ENCODE data around the gene ZMIZ1. TPM values are rescaled to one million over a fixed set of nuclear protein-coding genes. Genes with fewer than 3 reads are reported as not detected.

Gene ZMIZ1
- total RNA-seq, 5 donors from 2014 or later (not counting 1 experiment from before 2014, with no cell fraction given): 16.8 to 27.1 (median 21.2) TPM

DNA sequence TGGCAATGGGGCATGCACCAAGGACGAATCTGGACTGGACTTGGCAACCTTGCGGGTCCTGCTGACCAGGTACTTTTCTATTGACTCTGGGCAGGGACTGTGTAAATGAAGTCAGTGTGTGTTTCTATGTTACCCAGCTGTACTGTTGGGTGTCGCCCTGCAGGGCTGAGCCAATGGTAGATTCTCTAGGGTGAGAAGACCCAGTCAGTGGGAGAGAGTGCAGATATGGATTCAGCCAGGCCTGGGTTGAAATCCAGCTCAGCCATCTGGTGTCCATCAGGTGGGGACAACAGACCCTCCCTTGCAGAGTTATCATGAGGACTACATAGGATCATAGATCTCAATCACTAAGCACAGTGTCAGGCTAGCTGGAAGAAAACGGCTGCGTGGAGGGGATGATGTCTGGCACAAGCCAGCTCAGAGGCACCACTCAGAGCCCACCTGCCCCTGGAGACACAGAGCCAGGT, 273.6 kb downstream of the ZMIZ1 start:
- POLR2A ChIA-PET: no interaction called here
- H3K4me1 ChIP-seq (ENCODE audit: control insufficient read depth in 1 of 2, extremely low read depth in 1 of 2, insufficient read depth in 2 of 2, low read length in 2 of 2): peaks cover 0 to 21% of the 10 kb centered on the region in 2 experiments
- ATAC-seq (replicated peaks in 1 of 4): no peak
- no peaks in the 10 kb centered on the region for H3K36me3 ChIP-seq (ENCODE audit: control insufficient read depth in 2 of 2, extremely low read depth in 1 of 2, insufficient read depth in 1 of 2, low read length in 1 of 2)
- no peaks in the 10 kb centered on the region for H3K9me3 ChIP-seq
- 98% methylated on average over 5 of the region's 5 CpGs for WGBS (ENCODE audit: insufficient coverage)
- Mint-ChIP-seq H3K4me1 (peaks cover 1 to 13% (median 10%) of the 10 kb centered on the region in 3 donors), H3K4me3 (no peak overlapping the region), H3K36me3 (no peaks in the 10 kb centered on the region), H3K9me3 (no peaks in the 10 kb centered on the region), H3K27ac (no peak overlapping the region), H3K27me3 (no peaks in the 10 kb centered on the region)
- peak in 2 of 35 experiments; percentile 5 for DNase-seq
- CTCF ChIA-PET: interaction anchor here in 1 of 2 donors (1.0 to 1.6 kb wide), 2 partner anchors 19 kb away, joined by 3 to 5 read pairs; no protein-coding TSS in a partner anchor
- no peak overlapping the region for H3K4me3 ChIP-seq (ENCODE audit: control insufficient read depth in 1 of 2, extremely low read depth in 1 of 2, low read length in 1 of 2)
- H3K27ac ChIP-seq (ENCODE audit: low read length): no peak overlapping the region
- no peaks in the 10 kb centered on the region for H3K27me3 ChIP-seq (replicated peaks in 1 of 2; ENCODE audit: control insufficient read depth in 2 of 2, extremely low read depth in 1 of 2, insufficient read depth in 2 of 2, low read length in 1 of 2)

DNA sequence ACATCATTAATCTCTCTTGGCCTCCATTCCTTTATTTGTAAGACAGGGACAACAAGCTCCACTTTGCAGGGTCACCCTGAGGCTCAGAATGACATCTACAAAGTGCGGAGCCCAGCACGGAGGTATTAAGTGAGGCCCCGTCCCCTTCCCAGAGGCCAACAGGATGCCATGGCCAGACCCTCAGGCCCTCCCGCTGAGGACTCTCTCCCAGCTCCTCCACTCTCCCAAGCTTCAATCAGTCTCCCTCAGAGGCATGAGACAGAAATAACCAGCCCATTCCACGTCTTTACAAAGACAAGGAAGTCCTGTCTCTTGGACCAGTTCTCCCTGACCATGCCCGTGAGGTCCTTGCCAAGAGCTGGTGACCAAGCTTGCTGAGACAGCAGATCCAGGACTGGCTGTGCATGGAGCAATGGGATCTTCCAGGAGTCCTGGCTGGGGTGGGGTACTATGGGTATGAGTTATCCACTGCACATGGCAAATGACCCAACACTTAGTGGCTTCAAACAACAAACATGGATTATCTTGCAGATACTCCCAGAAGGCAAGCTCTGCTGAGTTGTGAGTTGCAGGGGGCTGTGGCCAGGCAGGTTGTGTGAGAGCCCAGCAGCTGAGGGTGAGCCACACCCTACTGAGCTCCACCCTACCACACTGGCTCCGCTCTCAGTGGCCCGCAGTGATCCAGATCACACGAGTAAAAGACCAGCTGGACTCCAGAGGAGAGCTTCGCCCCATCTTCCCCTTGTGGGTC, 274.2 kb downstream of the ZMIZ1 start:
- CTCF ChIA-PET: interaction anchor here in 1 of 2 donors (1.0 kb wide), 1 partner anchor 20 kb away, joined by 3 read pairs; no protein-coding TSS in a partner anchor

DNA sequence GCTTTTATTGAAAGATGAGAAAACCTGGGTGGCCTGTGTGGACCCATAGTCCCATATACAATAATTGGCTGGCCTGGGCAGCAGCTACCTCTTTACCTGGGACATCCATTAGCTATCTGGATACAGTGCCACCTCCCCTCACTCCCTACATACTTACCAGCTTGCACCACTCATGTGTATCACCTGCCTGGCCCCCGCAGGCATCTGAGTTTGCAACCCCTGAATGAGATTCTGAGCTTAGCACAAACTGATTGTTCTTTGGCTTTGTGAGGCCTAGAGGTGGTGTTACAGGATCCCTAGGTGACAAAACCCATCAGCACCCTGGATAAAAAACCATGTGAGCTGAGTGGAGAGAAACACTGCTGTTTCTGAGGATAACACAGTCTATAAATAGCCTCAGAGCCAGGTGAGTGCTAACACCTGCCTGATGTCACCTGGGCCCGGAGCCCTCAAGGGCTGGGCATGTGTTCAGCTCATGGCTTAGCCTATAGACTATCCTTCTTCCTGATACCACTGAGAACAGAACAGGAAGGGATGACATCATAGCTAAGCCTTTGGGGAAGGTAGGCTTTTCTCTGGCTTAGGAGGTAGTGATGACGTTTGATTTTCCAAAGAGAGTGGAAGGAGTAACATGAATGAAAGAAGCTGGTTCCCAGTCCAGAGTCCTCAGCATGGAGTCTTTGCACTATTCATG, 275.9 kb downstream of the ZMIZ1 start:
- CTCF ChIA-PET: interaction anchor here (0.5 to 1.3 kb wide), 6 partner anchors 11 to 124 kb away, joined by 3 read pairs; no protein-coding TSS in a partner anchor
- H3K27ac Mint-ChIP-seq: no peak overlapping the region
- POLR2A ChIA-PET: no interaction called here

More for the DNA sequence above, 274.2 kb downstream of the ZMIZ1 start:
- WGBS (ENCODE audit: insufficient coverage): 82% methylated on average over 5 of the region's 10 CpGs
- peak in 2 of 35 experiments; percentile 3 to 9 for DNase-seq
- H3K36me3 Mint-ChIP-seq: no peaks in the 10 kb centered on the region
- H3K4me3 Mint-ChIP-seq: no peak overlapping the region
- no peaks in the 10 kb centered on the region for H3K9me3 Mint-ChIP-seq
- ATAC-seq (replicated peaks in 1 of 4): no peak
- no peak overlapping the region for H3K27ac ChIP-seq (ENCODE audit: low read length)
- no peaks in the 10 kb centered on the region for H3K27me3 ChIP-seq (replicated peaks in 1 of 2; ENCODE audit: control insufficient read depth in 2 of 2, extremely low read depth in 1 of 2, insufficient read depth in 2 of 2, low read length in 1 of 2)
- no peak overlapping the region for H3K4me3 ChIP-seq (ENCODE audit: control insufficient read depth in 1 of 2, extremely low read depth in 1 of 2, low read length in 1 of 2)
- H3K27ac Mint-ChIP-seq: no peak overlapping the region
- no peaks in the 10 kb centered on the region for H3K9me3 ChIP-seq
- H3K36me3 ChIP-seq (ENCODE audit: control insufficient read depth in 2 of 2, extremely low read depth in 1 of 2, insufficient read depth in 1 of 2, low read length in 1 of 2): no peaks in the 10 kb centered on the region
- H3K27me3 Mint-ChIP-seq: no peaks in the 10 kb centered on the region
- H3K4me1 ChIP-seq (ENCODE audit: control insufficient read depth in 1 of 2, extremely low read depth in 1 of 2, insufficient read depth in 2 of 2, low read length in 2 of 2): peaks cover 0 to 25% of the 10 kb centered on the region in 2 experiments
- peaks cover 1 to 13% (median 10%) of the 10 kb centered on the region in 3 donors for H3K4me1 Mint-ChIP-seq
- POLR2A ChIA-PET: no interaction called here

DNA sequence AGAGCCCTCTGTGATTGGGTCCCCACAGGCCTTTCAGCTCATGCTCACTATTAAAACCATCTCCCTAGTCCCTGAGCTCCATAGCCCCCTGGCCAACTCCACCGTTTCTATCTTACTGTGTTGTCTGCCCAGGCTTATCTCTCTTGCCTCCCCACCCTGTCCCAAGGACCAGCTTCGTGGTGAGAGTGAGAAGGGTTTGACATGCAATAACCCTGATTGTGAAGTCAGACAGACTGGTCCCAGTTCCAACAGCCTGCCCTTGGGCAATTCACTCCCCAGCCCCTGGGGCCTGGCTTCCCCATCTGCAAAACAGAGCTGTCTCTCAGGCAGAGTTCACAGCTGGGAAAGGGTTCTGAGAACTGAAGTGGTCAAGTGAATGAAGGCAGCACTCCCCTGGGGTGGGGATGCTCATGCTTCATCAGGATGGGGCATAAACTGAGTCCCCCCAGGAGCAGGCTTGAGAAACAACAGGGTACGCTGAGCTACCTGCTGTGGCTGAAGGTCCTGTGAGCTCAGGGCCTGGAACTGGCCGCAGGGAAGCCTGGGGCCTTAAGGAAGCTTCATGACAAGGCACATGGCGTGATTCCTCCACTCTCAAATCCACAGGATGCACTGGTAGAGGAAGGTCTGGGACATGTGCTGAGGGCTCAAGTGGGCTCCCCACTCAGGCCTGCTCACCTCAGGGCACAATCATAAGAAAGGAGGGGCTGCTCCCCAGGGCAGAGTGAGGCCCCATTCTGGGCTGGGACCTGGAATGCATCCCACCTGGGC, 276.7 kb downstream of the ZMIZ1 start:
- ChIA-PET CTCF (interaction anchor here (0.5 to 1.4 kb wide), 10 partner anchors 8 to 124 kb away, joined by 3 to 8 read pairs (median 3); no protein-coding TSS in a partner anchor), POLR2A (no interaction called here)
- Mint-ChIP-seq H3K36me3 (peaks cover 13% of the 10 kb centered on the region), H3K27me3 (no peaks in the 10 kb centered on the region), H3K4me1 (peaks cover 19 to 36% (median 29%) of the 10 kb centered on the region in 3 donors), H3K27ac (peak overlapping the region in 1 of 2 donors; percentile 19), H3K4me3 (no peak overlapping the region), H3K9me3 (no peaks in the 10 kb centered on the region)
- no peak overlapping the region for H3K27ac ChIP-seq (ENCODE audit: low read length)
- no peaks in the 10 kb centered on the region for H3K9me3 ChIP-seq
- H3K4me3 ChIP-seq (ENCODE audit: control insufficient read depth in 1 of 2, extremely low read depth in 1 of 2, low read length in 1 of 2): no peak overlapping the region
- H3K4me1 ChIP-seq (ENCODE audit: control insufficient read depth in 1 of 2, extremely low read depth in 1 of 2, insufficient read depth in 2 of 2, low read length in 2 of 2): peaks cover 3 to 49% of the 10 kb centered on the region in 2 experiments
- no peaks in the 10 kb centered on the region for H3K27me3 ChIP-seq (replicated peaks in 1 of 2; ENCODE audit: control insufficient read depth in 2 of 2, extremely low read depth in 1 of 2, insufficient read depth in 2 of 2, low read length in 1 of 2)
- peaks cover 8 to 9% of the 10 kb centered on the region in 2 donors for H3K36me3 ChIP-seq (ENCODE audit: control insufficient read depth in 2 of 2, extremely low read depth in 1 of 2, insufficient read depth in 1 of 2, low read length in 1 of 2)
- no peak for ATAC-seq (replicated peaks in 1 of 4)
- DNase-seq: peak in 1 of 35 experiments; percentile 21
- 100% methylated on average over 1 of the region's 5 CpGs for WGBS (ENCODE audit: insufficient coverage)

More for the DNA sequence above, 275.9 kb downstream of the ZMIZ1 start:
- Histone ChIP-seq H3K27me3 (replicated peaks in 1 of 2; ENCODE audit: control insufficient read depth in 2 of 2, extremely low read depth in 1 of 2, insufficient read depth in 2 of 2, low read length in 1 of 2) (no peaks in the 10 kb centered on the region), H3K36me3 (ENCODE audit: control insufficient read depth in 2 of 2, extremely low read depth in 1 of 2, insufficient read depth in 1 of 2, low read length in 1 of 2) (peaks cover 1 to 4% of the 10 kb centered on the region in 2 donors), H3K27ac (ENCODE audit: low read length) (no peak overlapping the region), H3K9me3 (no peaks in the 10 kb centered on the region), H3K4me3 (ENCODE audit: control insufficient read depth in 1 of 2, extremely low read depth in 1 of 2, low read length in 1 of 2) (no peak overlapping the region), H3K4me1 (ENCODE audit: control insufficient read depth in 1 of 2, extremely low read depth in 1 of 2, insufficient read depth in 2 of 2, low read length in 2 of 2) (peaks cover 3 to 41% of the 10 kb centered on the region in 2 experiments)
- Mint-ChIP-seq H3K9me3 (no peaks in the 10 kb centered on the region), H3K27me3 (no peaks in the 10 kb centered on the region), H3K36me3 (peaks cover 5% of the 10 kb centered on the region), H3K4me1 (peaks cover 17 to 30% (median 25%) of the 10 kb centered on the region in 3 donors), H3K4me3 (no peak overlapping the region)
- ATAC-seq (replicated peaks in 1 of 4) (no peak), DNase-seq (peak in 1 of 35 experiments; percentile 16)
- WGBS (ENCODE audit: insufficient coverage): 100% methylated on average over 2 of the region's 3 CpGs

DNA sequence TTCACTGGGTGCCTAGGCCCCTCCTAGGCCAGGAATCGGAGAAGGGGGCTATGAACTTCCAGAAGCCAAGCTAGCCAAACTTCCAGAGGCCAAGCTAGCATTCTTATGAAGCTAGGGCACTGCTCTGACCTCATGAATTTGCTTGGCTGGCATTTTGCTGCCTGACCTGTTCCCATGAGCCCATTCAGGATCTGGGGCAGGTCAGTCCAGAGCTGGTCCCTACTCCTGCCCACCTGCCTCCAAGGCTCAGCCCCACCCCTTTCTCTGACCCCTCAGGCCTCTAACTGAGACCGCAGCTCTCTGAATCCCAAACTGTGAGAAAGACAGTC, 277.2 kb downstream of the ZMIZ1 start:
- CTCF ChIA-PET: interaction anchor here (0.8 to 1.4 kb wide), 6 partner anchors 8 to 29 kb away, joined by 3 to 4 read pairs (median 3); no protein-coding TSS in a partner anchor
- Mint-ChIP-seq H3K27ac (no peak overlapping the region), H3K9me3 (no peaks in the 10 kb centered on the region)

More for the DNA sequence above, 277.2 kb downstream of the ZMIZ1 start:
- Histone ChIP-seq H3K36me3 (ENCODE audit: control insufficient read depth in 2 of 2, extremely low read depth in 1 of 2, insufficient read depth in 1 of 2, low read length in 1 of 2) (peaks cover 12 to 15% of the 10 kb centered on the region in 2 donors), H3K27ac (ENCODE audit: low read length) (no peak overlapping the region), H3K27me3 (replicated peaks in 1 of 2; ENCODE audit: control insufficient read depth in 2 of 2, extremely low read depth in 1 of 2, insufficient read depth in 2 of 2, low read length in 1 of 2) (no peaks in the 10 kb centered on the region), H3K4me3 (ENCODE audit: control insufficient read depth in 1 of 2, extremely low read depth in 1 of 2, low read length in 1 of 2) (no peak overlapping the region), H3K9me3 (no peaks in the 10 kb centered on the region), H3K4me1 (ENCODE audit: control insufficient read depth in 1 of 2, extremely low read depth in 1 of 2, insufficient read depth in 2 of 2, low read length in 2 of 2) (peaks cover 3 to 53% of the 10 kb centered on the region in 2 experiments)
- Mint-ChIP-seq H3K4me3 (no peak overlapping the region), H3K27me3 (no peaks in the 10 kb centered on the region), H3K4me1 (peaks cover 19 to 36% (median 29%) of the 10 kb centered on the region in 3 donors), H3K36me3 (peaks cover 16% of the 10 kb centered on the region)
- ATAC-seq (replicated peaks in 1 of 4) (no peak), DNase-seq (no peak)
- 89% methylated on average over 2 of the region's 2 CpGs for WGBS (ENCODE audit: insufficient coverage)
- POLR2A ChIA-PET: no interaction called here

Data from T-cell (primary cell).